ENCODE results near the gene CSTF2T.

CSTF2T gene

GRCh38 chr10:51699475-51700227 lies at the start of gene CSTF2T:
CSTF2T (minus strand) TSS chr10:51699595; CDS start chr10:51699549, 46 bp downstream.
- peak within 1 kb of the TSS; percentile 95 for H3K4me3 ChIP-seq (ENCODE audit: low read depth, low read length)

GRCh38 chr10:51748959-51749358 lies 49.6 kb upstream of the CSTF2T start:
- H3K4me3 ChIP-seq (ENCODE audit: low read depth, low read length) = no peak overlapping the region

GRCh38 chr10:51747216-51747615 lies 47.8 kb upstream of the CSTF2T start:
- H3K4me3 ChIP-seq (ENCODE audit: low read depth, low read length) = no peak overlapping the region

- no peak overlapping the region for H3K4me3 ChIP-seq (ENCODE audit: low read depth, low read length)
These were observed 46.0 kb upstream of the CSTF2T start for GRCh38 chr10:51745397-51745796.

- no peak overlapping the region for H3K4me3 ChIP-seq (ENCODE audit: low read depth, low read length)
These were observed 45.0 kb upstream of the CSTF2T start for GRCh38 chr10:51744235-51745000.

- H3K4me3 ChIP-seq (ENCODE audit: low read depth, low read length) = no peak overlapping the region
These were observed 43.8 kb upstream of the CSTF2T start for GRCh38 chr10:51743146-51743545.

GRCh38 chr10:51733057-51733456 lies 33.7 kb upstream of the CSTF2T start:
- H3K4me3 ChIP-seq (ENCODE audit: low read depth, low read length) = no peak overlapping the region

GRCh38 chr10:51729822-51730555 lies 30.6 kb upstream of the CSTF2T start:
- H3K4me3 ChIP-seq (ENCODE audit: low read depth, low read length) = no peak overlapping the region

GRCh38 chr10:51724038-51724437 lies 24.6 kb upstream of the CSTF2T start:
- H3K4me3 ChIP-seq (ENCODE audit: low read depth, low read length) = no peak overlapping the region

- H3K4me3 ChIP-seq (ENCODE audit: low read depth, low read length) = no peak overlapping the region
These were observed 19.5 kb upstream of the CSTF2T start for GRCh38 chr10:51718804-51719291.

GRCh38 chr10:51716981-51717380 lies 17.6 kb upstream of the CSTF2T start:
- no peak overlapping the region for H3K4me3 ChIP-seq (ENCODE audit: low read depth, low read length)

GRCh38 chr10:51711519-51711891 lies 12.1 kb upstream of the CSTF2T start:
- no peak overlapping the region for H3K4me3 ChIP-seq (ENCODE audit: low read depth, low read length)

GRCh38 chr10:51709324-51709972 lies 10.1 kb upstream of the CSTF2T start:
- H3K4me3 ChIP-seq (ENCODE audit: low read depth, low read length) = no peak overlapping the region

- H3K4me3 ChIP-seq (ENCODE audit: low read depth, low read length) = no peak overlapping the region
These were observed 9.2 kb upstream of the CSTF2T start for GRCh38 chr10:51708609-51709008.

GRCh38 chr10:51707821-51708424 lies 8.5 kb upstream of the CSTF2T start:
- H3K4me3 ChIP-seq (ENCODE audit: low read depth, low read length) = no peak overlapping the region

- H3K4me3 ChIP-seq (ENCODE audit: low read depth, low read length) = no peak overlapping the region
These were observed 8.0 kb upstream of the CSTF2T start for GRCh38 chr10:51707392-51707791.

- H3K4me3 ChIP-seq (ENCODE audit: low read depth, low read length) = no peak overlapping the region
These were observed 6.8 kb upstream of the CSTF2T start for GRCh38 chr10:51706225-51706624.

- no peak overlapping the region for H3K4me3 ChIP-seq (ENCODE audit: low read depth, low read length)
These were observed 6.4 kb upstream of the CSTF2T start for GRCh38 chr10:51705774-51706173.

- H3K4me3 ChIP-seq (ENCODE audit: low read depth, low read length) = peak overlapping the region; percentile 95
These were observed 928 bp upstream of the CSTF2T start for GRCh38 chr10:51700228-51700817.

- H3K4me3 ChIP-seq (ENCODE audit: low read depth, low read length) = peak overlapping the region; percentile 95
These were observed 285 bp downstream of the CSTF2T start for GRCh38 chr10:51699145-51699474.
